Breast epithelium (tissue), 4 donors: ENCODE results near the gene REPS1. TPM values are rescaled to one million over a fixed set of nuclear protein-coding genes. Genes with fewer than 3 reads are reported as not detected.

Experiments
- DNase-seq, 2 donors: peaks; one replicate each; pipeline ENCODE4 v3.0.0-alpha.2; 2019; ENCODE audit warnings: low spot score in 2 of 2
- H3K27ac ChIP-seq, 2 donors: fragments of 200-600 bp; sonication (generic) in 1 of 2; one replicate each; pipeline ENCODE4 v1.5.1; 2016 to 2019; ENCODE audit warnings: mild to moderate bottlenecking in 1 of 2
- H3K27me3 ChIP-seq, 2 donors: fragments of 200-600 bp; sonication (generic) in 1 of 2; one replicate each; pipeline versions ENCODE4 v1.5.1 to v1.6.0; 2017 to 2019; ENCODE audit warnings: control low read depth in 1 of 2, mild to moderate bottlenecking in 1 of 2
- H3K36me3 ChIP-seq: fragments of 200-600 bp; one replicate; pipeline ENCODE4 v1.5.1; 2019
- H3K4me1 ChIP-seq, 2 donors: fragments of 200-600 bp; sonication (generic); one replicate each; pipeline ENCODE4 v1.5.1; 2016 to 2019; ENCODE audit warnings: control low read depth in 1 of 2
- H3K4me3 ChIP-seq, 3 donors: fragments of 200-600 bp; sonication (generic); 1 replicate in 2 of 3; 2 replicates in 1 of 3; pipeline ENCODE4 v1.5.1; 2016 to 2019; ENCODE audit warnings: mild to moderate bottlenecking in 3 of 3, moderate library complexity in 2 of 3
- H3K9me3 ChIP-seq, 2 donors: fragments of 200-600 bp; sonication (generic) in 1 of 2; one replicate each; pipeline ENCODE4 v1.5.1; 2016 to 2019; ENCODE audit warnings: control low read depth in 1 of 2
- POLR2A ChIP-seq: fragments of 450-650 bp; IDR thresholded peaks from one replicate; pipeline ENCODE4 v1.6.1; 2016; ENCODE audit warnings: antibody characterized with exemption, mild to moderate bottlenecking, moderate library complexity
- POLR2AphosphoS5 ChIP-seq, 3 donors: sonication (generic); formaldehyde crosslinking; IDR thresholded peaks; one replicate each; pipeline ENCODE4 v1.6.1; 2017; ENCODE audit warnings: antibody characterized with exemption in 3 of 3
- intact Hi-C: fragments of 100-400 bp; cut with DNase I; formaldehyde crosslinking; loops from one replicate; pipeline ENCODE4 v1.15.1; 2023; ENCODE audit warnings: low total_unique reads
- total RNA-seq, 3 donors: library from RNA; depleted of rRNA; stranded (reverse); fragments of >200 nt; gene quantifications; one replicate each; pipeline ENCODE4 v1.1.0, GENCODE V29; 2016
- TF ChIP-seq, protein P1 (sequence below), 3 donors: fragments of 450-650 bp; IDR thresholded peaks; one replicate each; pipeline ENCODE4 v1.5.1; 2016 to 2017; ENCODE audit warnings: antibody characterized with exemption in 3 of 3, mild to moderate bottlenecking in 3 of 3, moderate library complexity in 3 of 3

Gene REPS1
- total RNA-seq, 3 donors from 2014 or later: 40.5 to 79.9 (median 66.5) TPM

DNA sequence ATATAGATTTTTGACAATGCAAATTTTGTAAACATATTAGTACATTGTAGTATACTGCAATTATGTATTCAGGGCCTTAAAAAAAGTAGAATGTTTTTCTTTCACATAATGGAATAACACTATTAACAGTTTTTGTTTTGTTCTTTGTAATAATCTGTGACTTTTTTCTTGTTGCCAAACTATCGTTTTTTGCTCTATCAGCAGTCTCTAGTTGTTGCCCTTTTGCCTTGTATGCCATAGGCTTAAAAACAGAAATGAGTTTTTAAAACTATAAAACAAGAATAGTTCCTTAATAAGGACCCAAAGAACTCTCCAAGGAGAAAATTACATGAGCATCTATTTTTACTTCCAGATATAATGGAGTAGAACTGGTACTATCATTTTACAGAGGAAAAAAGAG, 29.5 kb downstream of the REPS1 start:
- intact Hi-C loops: no loop called here
- TF ChIP-seq, protein P1, sequence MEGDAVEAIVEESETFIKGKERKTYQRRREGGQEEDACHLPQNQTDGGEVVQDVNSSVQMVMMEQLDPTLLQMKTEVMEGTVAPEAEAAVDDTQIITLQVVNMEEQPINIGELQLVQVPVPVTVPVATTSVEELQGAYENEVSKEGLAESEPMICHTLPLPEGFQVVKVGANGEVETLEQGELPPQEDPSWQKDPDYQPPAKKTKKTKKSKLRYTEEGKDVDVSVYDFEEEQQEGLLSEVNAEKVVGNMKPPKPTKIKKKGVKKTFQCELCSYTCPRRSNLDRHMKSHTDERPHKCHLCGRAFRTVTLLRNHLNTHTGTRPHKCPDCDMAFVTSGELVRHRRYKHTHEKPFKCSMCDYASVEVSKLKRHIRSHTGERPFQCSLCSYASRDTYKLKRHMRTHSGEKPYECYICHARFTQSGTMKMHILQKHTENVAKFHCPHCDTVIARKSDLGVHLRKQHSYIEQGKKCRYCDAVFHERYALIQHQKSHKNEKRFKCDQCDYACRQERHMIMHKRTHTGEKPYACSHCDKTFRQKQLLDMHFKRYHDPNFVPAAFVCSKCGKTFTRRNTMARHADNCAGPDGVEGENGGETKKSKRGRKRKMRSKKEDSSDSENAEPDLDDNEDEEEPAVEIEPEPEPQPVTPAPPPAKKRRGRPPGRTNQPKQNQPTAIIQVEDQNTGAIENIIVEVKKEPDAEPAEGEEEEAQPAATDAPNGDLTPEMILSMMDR (IDR thresholded peaks at IDR 0.05): no peak
- TF ChIP-seq POLR2A (no peak), POLR2AphosphoS5 (IDR thresholded peaks at IDR 0.05) (no peak)
- no peaks in the 10 kb centered on the region for H3K9me3 ChIP-seq
- H3K4me3 ChIP-seq: no peak overlapping the region
- no peaks in the 10 kb centered on the region for H3K4me1 ChIP-seq
- peak overlapping the region in 1 of 2 donors; percentile 57 for H3K27ac ChIP-seq
- H3K36me3 ChIP-seq: no peaks in the 10 kb centered on the region
- no peak for DNase-seq
- H3K27me3 ChIP-seq: no peaks in the 10 kb centered on the region

DNA sequence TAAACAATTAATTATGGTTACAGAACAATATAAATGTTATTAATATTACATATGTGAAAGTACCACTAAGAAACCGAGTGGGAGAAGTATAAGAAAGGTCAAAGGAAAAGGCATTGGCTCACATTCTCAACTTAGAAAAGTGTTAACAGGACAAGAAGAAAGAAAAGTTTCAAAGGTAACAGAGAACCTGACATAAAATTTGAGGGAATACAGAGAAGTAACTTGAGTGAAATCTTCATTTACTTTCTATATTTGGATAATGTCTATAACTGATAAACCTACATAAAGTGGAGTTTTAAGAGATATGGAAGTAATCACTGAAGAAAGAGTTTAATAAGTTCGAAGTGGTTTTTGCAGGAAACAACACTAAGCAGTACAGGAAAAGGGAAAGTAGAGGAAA, 30.1 kb downstream of the REPS1 start:
- TF ChIP-seq POLR2AphosphoS5 (IDR thresholded peaks at IDR 0.05): no peak
- TF ChIP-seq, protein P1 (IDR thresholded peaks at IDR 0.05): no peak
- TF ChIP-seq POLR2A: no peak
- no peak for DNase-seq
- H3K4me3 ChIP-seq: no peak overlapping the region
- peak overlapping the region in 1 of 2 donors; percentile 43 for H3K27ac ChIP-seq
- no peaks in the 10 kb centered on the region for H3K9me3 ChIP-seq
- H3K4me1 ChIP-seq: no peaks in the 10 kb centered on the region
- H3K36me3 ChIP-seq: no peaks in the 10 kb centered on the region
- intact Hi-C loops: no loop called here
- H3K27me3 ChIP-seq: no peaks in the 10 kb centered on the region

DNA sequence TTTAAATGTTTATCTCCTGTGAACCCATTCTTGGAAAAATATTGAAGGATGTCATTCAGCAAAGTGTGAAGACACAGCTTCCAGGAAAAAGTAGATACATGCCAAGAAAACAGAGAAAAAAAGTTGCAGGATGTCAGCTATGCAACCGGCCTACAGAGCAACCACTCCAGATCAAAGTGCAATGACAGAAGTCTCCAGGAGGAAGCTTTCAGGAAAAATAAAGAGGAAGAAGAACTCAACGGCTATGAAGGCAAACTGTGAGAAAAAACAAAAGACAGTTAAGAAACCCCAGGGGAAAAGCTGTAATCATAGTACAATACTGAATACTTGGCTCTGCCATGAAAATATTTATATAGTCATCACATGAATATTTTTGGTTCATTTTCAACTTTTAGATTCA, 30.6 kb downstream of the REPS1 start:
- no peak for DNase-seq
- no peaks in the 10 kb centered on the region for H3K4me1 ChIP-seq
- no peaks in the 10 kb centered on the region for H3K9me3 ChIP-seq
- H3K27me3 ChIP-seq: no peaks in the 10 kb centered on the region
- H3K4me3 ChIP-seq: no peak overlapping the region
- intact Hi-C loops: no loop called here
- H3K27ac ChIP-seq: peak overlapping the region in 1 of 2 donors; percentile 43
- H3K36me3 ChIP-seq: no peaks in the 10 kb centered on the region
- TF ChIP-seq, protein P1 (IDR thresholded peaks at IDR 0.05): no peak
- TF ChIP-seq POLR2AphosphoS5 (IDR thresholded peaks at IDR 0.05): no peak
- no peak for TF ChIP-seq POLR2A

DNA sequence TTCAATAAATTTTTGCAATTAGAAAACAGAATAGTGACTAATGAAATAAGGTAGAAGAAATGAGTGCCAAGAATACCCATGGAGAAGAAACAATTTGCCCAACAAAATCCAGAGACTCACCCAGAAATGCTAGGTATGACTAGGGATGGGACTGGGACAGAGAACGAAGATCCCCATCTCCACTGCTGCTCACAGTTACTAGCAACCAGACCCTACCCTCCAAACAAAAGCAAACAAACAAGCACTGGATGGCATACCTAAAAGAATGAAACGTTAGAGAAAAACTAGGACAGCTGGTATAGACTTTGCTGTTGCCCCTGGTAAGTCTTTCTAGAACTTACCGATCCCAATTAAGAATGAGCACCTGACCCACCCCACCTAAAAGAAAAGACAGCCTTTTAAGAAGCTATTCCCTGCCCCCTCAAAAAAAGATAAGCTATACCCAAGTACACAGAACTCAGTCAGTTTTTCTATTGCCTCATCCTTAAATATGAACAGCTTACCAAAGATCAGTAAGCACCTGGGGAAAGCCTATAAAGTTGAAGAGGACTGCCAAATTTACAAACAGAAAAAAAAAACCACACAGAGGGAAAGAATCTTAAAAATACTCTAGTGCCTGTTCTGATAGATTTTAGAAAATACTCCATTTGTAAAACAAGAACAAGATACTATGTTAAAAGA, 31.7 kb downstream of the REPS1 start:
- H3K4me1 ChIP-seq: no peaks in the 10 kb centered on the region
- H3K9me3 ChIP-seq: no peaks in the 10 kb centered on the region
- no peak overlapping the region for H3K4me3 ChIP-seq
- H3K27me3 ChIP-seq: no peaks in the 10 kb centered on the region
- H3K36me3 ChIP-seq: no peaks in the 10 kb centered on the region
- DNase-seq: no peak
- intact Hi-C loops: no loop called here
- no peak overlapping the region for H3K27ac ChIP-seq
- TF ChIP-seq, protein P1 (IDR thresholded peaks at IDR 0.05): no peak
- no peak for TF ChIP-seq POLR2AphosphoS5 (IDR thresholded peaks at IDR 0.05)

DNA sequence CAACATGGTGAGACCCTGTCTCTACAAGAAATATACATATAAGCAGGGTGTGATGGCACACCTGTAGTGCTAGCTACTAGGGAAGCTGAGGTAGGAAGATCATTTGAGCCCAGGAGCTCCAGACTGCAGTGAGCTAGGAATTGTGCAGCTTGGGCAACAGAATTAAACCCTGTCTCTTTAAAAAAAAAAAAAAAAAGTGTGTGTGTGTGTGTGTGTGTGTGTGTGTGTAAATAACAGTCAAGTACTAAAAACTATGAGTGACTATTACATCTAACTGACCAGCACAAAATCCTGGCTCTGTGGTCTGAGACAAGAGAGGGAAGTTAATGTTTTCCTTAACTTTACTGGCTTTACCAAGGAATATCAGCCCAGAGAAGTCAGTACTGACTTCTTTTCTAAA, 32.8 kb downstream of the REPS1 start:
- no peak for TF ChIP-seq POLR2AphosphoS5 (IDR thresholded peaks at IDR 0.05)
- TF ChIP-seq, protein P1 (IDR thresholded peaks at IDR 0.05): no peak
- Histone ChIP-seq H3K36me3 (no peaks in the 10 kb centered on the region), H3K9me3 (no peaks in the 10 kb centered on the region), H3K27me3 (no peaks in the 10 kb centered on the region), H3K4me3 (no peak overlapping the region), H3K27ac (no peak overlapping the region), H3K4me1 (no peaks in the 10 kb centered on the region)
- intact Hi-C loops: no loop called here
- DNase-seq: no peak
